ENCODE data around the gene VAV2. TPM values are rescaled to one million over a fixed set of nuclear protein-coding genes. Genes with fewer than 3 reads are reported as not detected.

Gene VAV2
- total RNA-seq, 2 donors from 2014 or later: 3.5 to 5.5 TPM

GRCh38 chr9:133970581-133971058 is 21.5 kb downstream of the VAV2 start:
- H3K27me3 Mint-ChIP-seq: no peaks in the 10 kb centered on the region
- H3K4me1 Mint-ChIP-seq: peaks cover 15% of the 10 kb centered on the region
- H3K9me3 ChIP-seq (ENCODE audit: control insufficient read depth, low read length, poor library complexity, severe bottlenecking): no peaks in the 10 kb centered on the region
- H3K27ac Mint-ChIP-seq: no peak overlapping the region
- H3K36me3 Mint-ChIP-seq (ENCODE audit: low read depth): no peaks in the 10 kb centered on the region
- no peak for DNase-seq
- ATAC-seq: no peak
- no peak overlapping the region for H3K4me3 Mint-ChIP-seq

- no peaks in the 10 kb centered on the region for H3K36me3 Mint-ChIP-seq (ENCODE audit: low read depth)
- DNase-seq (no peak), ATAC-seq (no peak)
- H3K27ac Mint-ChIP-seq: no peak overlapping the region
- no peaks in the 10 kb centered on the region for H3K9me3 ChIP-seq (ENCODE audit: control insufficient read depth, low read length, poor library complexity, severe bottlenecking)
- no peaks in the 10 kb centered on the region for H3K27me3 Mint-ChIP-seq
- H3K4me1 Mint-ChIP-seq: peaks cover 14% of the 10 kb centered on the region
- no peak overlapping the region for H3K4me3 Mint-ChIP-seq
Measured at GRCh38 chr9:133969681-133970580, 22.2 kb downstream of the VAV2 start.

- no peak overlapping the region for H3K4me3 Mint-ChIP-seq
- H3K27me3 Mint-ChIP-seq: no peaks in the 10 kb centered on the region
- no peaks in the 10 kb centered on the region for H3K36me3 Mint-ChIP-seq (ENCODE audit: low read depth)
- no peak for ATAC-seq
- no peak for DNase-seq
- H3K27ac Mint-ChIP-seq: no peak overlapping the region
- peaks cover 14% of the 10 kb centered on the region for H3K4me1 Mint-ChIP-seq
- no peaks in the 10 kb centered on the region for H3K9me3 ChIP-seq (ENCODE audit: control insufficient read depth, low read length, poor library complexity, severe bottlenecking)
Measured at GRCh38 chr9:133968966-133969617, 23.0 kb downstream of the VAV2 start.

GRCh38 chr9:133968428-133968827 is 23.7 kb downstream of the VAV2 start:
- peaks cover 10% of the 10 kb centered on the region for H3K4me1 Mint-ChIP-seq
- DNase-seq (no peak), ATAC-seq (no peak)
- no peaks in the 10 kb centered on the region for H3K27me3 Mint-ChIP-seq
- no peaks in the 10 kb centered on the region for H3K36me3 Mint-ChIP-seq (ENCODE audit: low read depth)
- no peak overlapping the region for H3K27ac Mint-ChIP-seq
- H3K4me3 Mint-ChIP-seq: no peak overlapping the region
- no peaks in the 10 kb centered on the region for H3K9me3 ChIP-seq (ENCODE audit: control insufficient read depth, low read length, poor library complexity, severe bottlenecking)

- no peak overlapping the region for H3K27ac Mint-ChIP-seq
- peaks cover 10% of the 10 kb centered on the region for H3K4me1 Mint-ChIP-seq
Measured at GRCh38 chr9:133967024-133967741, 24.9 kb downstream of the VAV2 start.

GRCh38 chr9:133964463-133964862 is 27.7 kb downstream of the VAV2 start:
- DNase-seq (no peak), ATAC-seq (no peak)
- Mint-ChIP-seq H3K27ac (no peak overlapping the region), H3K36me3 (ENCODE audit: low read depth) (no peaks in the 10 kb centered on the region), H3K4me3 (no peak overlapping the region), H3K27me3 (no peaks in the 10 kb centered on the region), H3K4me1 (peaks cover 9% of the 10 kb centered on the region)
- no peaks in the 10 kb centered on the region for H3K9me3 ChIP-seq (ENCODE audit: control insufficient read depth, low read length, poor library complexity, severe bottlenecking)

More at GRCh38 chr9:133967024-133967741, 24.9 kb downstream of the VAV2 start:
- no peak for DNase-seq
- Mint-ChIP-seq H3K36me3 (ENCODE audit: low read depth) (no peaks in the 10 kb centered on the region), H3K27me3 (no peaks in the 10 kb centered on the region), H3K4me3 (no peak overlapping the region)
- ATAC-seq: no peak
- no peaks in the 10 kb centered on the region for H3K9me3 ChIP-seq (ENCODE audit: control insufficient read depth, low read length, poor library complexity, severe bottlenecking)

- Mint-ChIP-seq H3K27ac (no peak overlapping the region), H3K36me3 (ENCODE audit: low read depth) (no peaks in the 10 kb centered on the region), H3K27me3 (no peaks in the 10 kb centered on the region), H3K4me3 (no peak overlapping the region), H3K4me1 (peaks cover 8% of the 10 kb centered on the region)
- DNase-seq: no peak
- ATAC-seq: no peak
- no peaks in the 10 kb centered on the region for H3K9me3 ChIP-seq (ENCODE audit: control insufficient read depth, low read length, poor library complexity, severe bottlenecking)
Measured at GRCh38 chr9:133963166-133963565, 29.0 kb downstream of the VAV2 start.

GRCh38 chr9:133962341-133962740 is 29.8 kb downstream of the VAV2 start:
- no peak overlapping the region for H3K27ac Mint-ChIP-seq
- H3K27me3 Mint-ChIP-seq: no peaks in the 10 kb centered on the region
- H3K36me3 Mint-ChIP-seq (ENCODE audit: low read depth): no peaks in the 10 kb centered on the region
- H3K9me3 ChIP-seq (ENCODE audit: control insufficient read depth, low read length, poor library complexity, severe bottlenecking): no peaks in the 10 kb centered on the region
- H3K4me3 Mint-ChIP-seq: no peak overlapping the region
- no peak for DNase-seq
- no peak for ATAC-seq
- H3K4me1 Mint-ChIP-seq: peaks cover 9% of the 10 kb centered on the region

- DNase-seq (no peak), ATAC-seq (no peak)
- Mint-ChIP-seq H3K4me1 (peaks cover 8% of the 10 kb centered on the region), H3K27me3 (no peaks in the 10 kb centered on the region), H3K4me3 (no peak overlapping the region), H3K36me3 (ENCODE audit: low read depth) (no peaks in the 10 kb centered on the region), H3K27ac (no peak overlapping the region)
- H3K9me3 ChIP-seq (ENCODE audit: control insufficient read depth, low read length, poor library complexity, severe bottlenecking): no peaks in the 10 kb centered on the region
Measured at GRCh38 chr9:133961226-133962165, 30.6 kb downstream of the VAV2 start.

- Mint-ChIP-seq H3K4me1 (peaks cover 10% of the 10 kb centered on the region), H3K27me3 (no peaks in the 10 kb centered on the region), H3K36me3 (ENCODE audit: low read depth) (no peaks in the 10 kb centered on the region), H3K27ac (no peak overlapping the region), H3K4me3 (no peak overlapping the region)
- no peaks in the 10 kb centered on the region for H3K9me3 ChIP-seq (ENCODE audit: control insufficient read depth, low read length, poor library complexity, severe bottlenecking)
- DNase-seq: no peak
- no peak for ATAC-seq
Measured at GRCh38 chr9:133960568-133961129, 31.5 kb downstream of the VAV2 start.

- no peak for DNase-seq
- no peaks in the 10 kb centered on the region for H3K9me3 ChIP-seq (ENCODE audit: control insufficient read depth, low read length, poor library complexity, severe bottlenecking)
- H3K27me3 Mint-ChIP-seq: no peaks in the 10 kb centered on the region
- H3K4me3 Mint-ChIP-seq: no peak overlapping the region
- ATAC-seq: no peak
- H3K27ac Mint-ChIP-seq: no peak overlapping the region
- H3K36me3 Mint-ChIP-seq (ENCODE audit: low read depth): no peaks in the 10 kb centered on the region
- peaks cover 10% of the 10 kb centered on the region for H3K4me1 Mint-ChIP-seq
Measured at GRCh38 chr9:133959966-133960567, 32.1 kb downstream of the VAV2 start.

- Mint-ChIP-seq H3K36me3 (ENCODE audit: low read depth) (no peaks in the 10 kb centered on the region), H3K27me3 (no peaks in the 10 kb centered on the region), H3K27ac (no peak overlapping the region), H3K4me3 (no peak overlapping the region), H3K4me1 (peaks cover 18% of the 10 kb centered on the region)
- no peaks in the 10 kb centered on the region for H3K9me3 ChIP-seq (ENCODE audit: control insufficient read depth, low read length, poor library complexity, severe bottlenecking)
- ATAC-seq: no peak
- no peak for DNase-seq
Measured at GRCh38 chr9:133959171-133959570, 33.0 kb downstream of the VAV2 start.
